Gastroesophageal sphincter (tissue), 3 donors: ENCODE measurements around the gene SNRPA1.

Experiments
- CTCF ChIP-seq, 4 experiments: fragments of 200-600 bp in 2 of 4; fragments of 450-650 bp in 2 of 4; sonication (generic) in 1 of 4; IDR thresholded peaks; one replicate each; pipeline ENCODE4 v1.5.1; 2017 to 2019; ENCODE audit warnings: antibody characterized with exemption in 4 of 4, mild to moderate bottlenecking in 2 of 4, moderate library complexity in 2 of 4
- EP300 ChIP-seq: sonication (generic); formaldehyde crosslinking; IDR thresholded peaks from one replicate; pipeline ENCODE4 v1.6.1; 2017; ENCODE audit warnings: antibody characterized with exemption, mild to moderate bottlenecking
- POLR2A ChIP-seq, 2 donors: fragments of 450-650 bp; IDR thresholded peaks; one replicate each; pipeline ENCODE4 v1.6.1; 2017; ENCODE audit warnings: antibody characterized with exemption in 2 of 2, mild to moderate bottlenecking in 2 of 2, moderate library complexity in 1 of 2
- POLR2AphosphoS5 ChIP-seq: sonication (generic); formaldehyde crosslinking; IDR thresholded peaks from one replicate; pipeline ENCODE4 v1.6.1; 2017; ENCODE audit warnings: antibody characterized with exemption

- TF ChIP-seq CTCF (IDR thresholded peaks at IDR 0.05) (no peak), POLR2AphosphoS5 (no peak), EP300 (no peak), POLR2A (IDR thresholded peaks at IDR 0.05) (no peak)
Observed at GRCh38 chr15:101295607-101296161, 636 bp upstream of the SNRPA1 start.
